Hepatocyte (in vitro differentiated cells): ENCODE data around the gene MTRFR. TPM values are rescaled to one million over a fixed set of nuclear protein-coding genes. Genes with fewer than 3 reads are reported as not detected.

Experiments used
- DNase-seq: peaks from one replicate; pipeline ENCODE4 v3.0.0-alpha.2; 2016; ENCODE audit warnings: low spot score
- H2AFZ ChIP-seq: fragments of 200-600 bp; sonication (generic); 2 replicates; pipeline ENCODE4 v1.6.0; 2016; ENCODE audit warnings: antibody characterized with exemption, mild to moderate bottlenecking
- H3K27ac ChIP-seq: fragments of 200-600 bp; sonication (generic); 2 replicates; pipeline ENCODE4 v1.5.1; 2016; ENCODE audit warnings: mild to moderate bottlenecking
- H3K27me3 ChIP-seq: fragments of 200-600 bp; sonication (generic); 2 replicates; pipeline ENCODE4 v1.6.1; 2016
- H3K36me3 ChIP-seq: fragments of 200-600 bp; sonication (generic); replicated peaks from 2 replicates; pipeline ENCODE4 v1.5.1; 2016; ENCODE audit warnings: low read depth; ENCODE audit not compliant: insufficient read depth
- H3K4me1 ChIP-seq: fragments of 200-600 bp; sonication (generic); 2 replicates; pipeline ENCODE4 v1.5.1; 2016; ENCODE audit warnings: mild to moderate bottlenecking, moderate library complexity; ENCODE audit not compliant: insufficient read depth
- H3K4me2 ChIP-seq: fragments of 200-600 bp; sonication (generic); 2 replicates; pipeline ENCODE4 v1.6.0; 2016
- H3K4me3 ChIP-seq: fragments of 200-600 bp; sonication (generic); 2 replicates; pipeline ENCODE4 v1.5.1; 2016; ENCODE audit warnings: mild to moderate bottlenecking
- H3K79me2 ChIP-seq: fragments of 200-600 bp; sonication (generic); 2 replicates; pipeline ENCODE4 v1.6.0; 2017; ENCODE audit warnings: mild to moderate bottlenecking
- H3K9me2 ChIP-seq: fragments of 200-600 bp; sonication (generic); replicated peaks from 2 replicates; pipeline ENCODE4 v1.6.0; 2017; ENCODE audit warnings: mild to moderate bottlenecking; ENCODE audit not compliant: insufficient read depth
- H3K9me3 ChIP-seq: fragments of 200-600 bp; sonication (generic); 2 replicates; pipeline ENCODE4 v1.5.1; 2016; ENCODE audit warnings: low read depth, mild to moderate bottlenecking
- H4K20me1 ChIP-seq: fragments of 200-600 bp; sonication (generic); 2 replicates; pipeline ENCODE4 v1.6.0; 2016; ENCODE audit warnings: mild to moderate bottlenecking; ENCODE audit not compliant: insufficient read depth, poor library complexity, severe bottlenecking
- CTCF ChIP-seq: fragments of 200-600 bp; sonication (generic); IDR thresholded peaks from 2 replicates; pipeline ENCODE4 v1.5.1; 2016; ENCODE audit warnings: antibody characterized with exemption, mild to moderate bottlenecking; ENCODE audit not compliant: poor library complexity
- EZH2 ChIP-seq: fragments of 200-600 bp; sonication (generic); IDR thresholded peaks from 2 replicates; pipeline ENCODE4 v1.6.1; 2016; ENCODE audit warnings: antibody characterized with exemption, mild to moderate bottlenecking, borderline replicate concordance
- EZH2phosphoT487 ChIP-seq: fragments of 200-600 bp; sonication (generic); IDR thresholded peaks from one replicate; pipeline ENCODE4 v1.6.1; 2018; ENCODE audit warnings: antibody characterized with exemption, mild to moderate bottlenecking, low read depth, moderate library complexity; ENCODE audit not compliant: unreplicated experiment, severe bottlenecking
- WGBS: methylation state at CpG from one replicate; pipeline ENCODE4 v1.1.6; 2016; ENCODE audit warnings: low lambda C conversion rate; ENCODE audit errors: missing lambda C conversion rate; 5-methylcytosine and 5-hydroxymethylcytosine counted together
- polyA plus RNA-seq: library from polyadenylated mRNA; unstranded; fragments of >200 nt; fragmentation: Nextera tagmentation; extraction: Ambion mirVana; gene quantifications from 2 replicates; pipeline ENCODE4 v1.2.1, GENCODE V29; 2016
- total RNA-seq: library from RNA; depleted of rRNA; stranded (reverse); fragments of >200 nt; gene quantifications from 2 replicates; pipeline ENCODE4 v1.2.3, GENCODE V29; 2014

Gene MTRFR
- total and polyA plus RNA-seq, 2 experiments from 2014 or later: 13.3 to 13.8 TPM

GRCh38 chr12:123273166-123273565, 39.9 kb downstream of the MTRFR start:
- Histone ChIP-seq H4K20me1 (peaks cover 11% of the 10 kb centered on the region), H3K9me2 (no peaks in the 10 kb centered on the region), H3K4me3 (no peak overlapping the region), H3K27me3 (no peaks in the 10 kb centered on the region), H3K4me2 (no peak overlapping the region), H3K36me3 (no peaks in the 10 kb centered on the region), H3K79me2 (peaks cover 43% of the 10 kb centered on the region), H3K4me1 (peaks cover 16% of the 10 kb centered on the region), H3K27ac (no peak overlapping the region), H3K9me3 (no peaks in the 10 kb centered on the region), H2AFZ (no peak overlapping the region)
- WGBS: 90% methylated on average over 15 of the region's 15 CpGs
- DNase-seq: no peak
- TF ChIP-seq EZH2: no peak
- TF ChIP-seq CTCF: no peak
- TF ChIP-seq EZH2phosphoT487: no peak

- H3K36me3 ChIP-seq: no peaks in the 10 kb centered on the region
- no peak for DNase-seq
- H3K79me2 ChIP-seq: peaks cover 4% of the 10 kb centered on the region
- no peaks in the 10 kb centered on the region for H3K9me2 ChIP-seq
- no peak overlapping the region for H2AFZ ChIP-seq
- H3K4me2 ChIP-seq: no peak overlapping the region
- H3K9me3 ChIP-seq: no peaks in the 10 kb centered on the region
- no peak overlapping the region for H3K4me3 ChIP-seq
- no peaks in the 10 kb centered on the region for H3K27me3 ChIP-seq
- no peaks in the 10 kb centered on the region for H3K4me1 ChIP-seq
- WGBS: 96% methylated on average over 2 of the region's 2 CpGs
- no peak overlapping the region for H3K27ac ChIP-seq
- no peaks in the 10 kb centered on the region for H4K20me1 ChIP-seq
- TF ChIP-seq EZH2phosphoT487 (no peak), EZH2 (no peak), CTCF (no peak)
Observed at GRCh38 chr12:123278101-123278627, 44.9 kb downstream of the MTRFR start.

- Histone ChIP-seq H3K4me2 (no peak overlapping the region), H3K9me3 (no peaks in the 10 kb centered on the region), H3K4me1 (no peaks in the 10 kb centered on the region), H3K27ac (no peak overlapping the region), H3K27me3 (no peaks in the 10 kb centered on the region), H3K9me2 (no peaks in the 10 kb centered on the region), H4K20me1 (no peaks in the 10 kb centered on the region), H3K36me3 (no peaks in the 10 kb centered on the region), H3K79me2 (no peaks in the 10 kb centered on the region), H3K4me3 (no peak overlapping the region), H2AFZ (no peak overlapping the region)
- WGBS: 100% methylated on average over 2 of the region's 2 CpGs
- TF ChIP-seq EZH2 (no peak), CTCF (no peak), EZH2phosphoT487 (no peak)
- no peak for DNase-seq
Observed at GRCh38 chr12:123280971-123281370, 47.7 kb downstream of the MTRFR start.

- WGBS: 89% methylated on average over 10 of the region's 10 CpGs
- DNase-seq: no peak
Observed at GRCh38 chr12:123282111-123282510, 48.9 kb downstream of the MTRFR start.

More at GRCh38 chr12:123282111-123282510, 48.9 kb downstream of the MTRFR start:
- H4K20me1 ChIP-seq: no peaks in the 10 kb centered on the region
- H3K9me2 ChIP-seq: no peaks in the 10 kb centered on the region
- no peaks in the 10 kb centered on the region for H3K27me3 ChIP-seq
- no peak overlapping the region for H2AFZ ChIP-seq
- no peaks in the 10 kb centered on the region for H3K9me3 ChIP-seq
- no peaks in the 10 kb centered on the region for H3K79me2 ChIP-seq
- no peaks in the 10 kb centered on the region for H3K36me3 ChIP-seq
- H3K4me1 ChIP-seq: no peaks in the 10 kb centered on the region
- H3K4me3 ChIP-seq: no peak overlapping the region
- TF ChIP-seq CTCF: no peak
- H3K4me2 ChIP-seq: no peak overlapping the region
- no peak overlapping the region for H3K27ac ChIP-seq
